GM12892 (cell line): Measurements from ENCODE around the gene SP3.

ENCODE experiments used
- POLR2A ChIP-seq: IDR thresholded peaks from 2 replicates; pipeline ENCODE4 v1.6.1; 2011; ENCODE audit warnings: low read depth, low read length, control low read depth
- POLR2AphosphoS5 ChIP-seq: IDR thresholded peaks from 2 replicates; pipeline ENCODE4 v1.6.1; 2011; ENCODE audit warnings: low read depth, low read length, control low read depth
- TAF1 ChIP-seq: IDR thresholded peaks from 2 replicates; pipeline ENCODE4 v1.6.1; 2011; ENCODE audit warnings: low read depth, mild to moderate bottlenecking, control low read depth, low read length, borderline replicate concordance

GRCh38 chr2:173934895-173935294 is 30.3 kb downstream of the SP3 start:
- TF ChIP-seq POLR2A = no peak
- TF ChIP-seq POLR2AphosphoS5 = no peak
- TF ChIP-seq TAF1 = no peak
